Stimulated activated naive CD8-positive, alpha-beta T cell treated with anti-CD3 and anti-CD28 coated beads, Interleukin-15, amount 100 ng/mL, for 72 hours (primary cell): ENCODE data around the gene CHMP1A.
"Not testable (repeated sequence)": the region's sequence is repeated elsewhere in the genome, so short reads cannot be mapped to it uniquely, and the experiment has no call there.

ENCODE experiments used
- ATAC-seq: fragments of 150-1000 bp; cut with Tn5 transposase; 2 replicates; pipeline ENCODE4 v1.10.0; 2021; ENCODE audit warnings: mild to moderate bottlenecking, moderate library complexity
- DNase-seq, 2 donors: peaks; one replicate each; pipeline ENCODE4 v3.0.0; 2021 to 2022
- H3K27ac Mint-ChIP-seq, 2 donors: one replicate each; pipeline ENCODE4 v1.8.0; 2022; ENCODE audit warnings: mild to moderate bottlenecking in 2 of 2, mixed read lengths in 2 of 2, moderate library complexity in 2 of 2
- H3K27me3 Mint-ChIP-seq: one replicate; pipeline ENCODE4 v1.8.0; 2022; ENCODE audit warnings: mixed read lengths
- H3K4me1 Mint-ChIP-seq: one replicate; pipeline ENCODE4 v1.8.0; 2022; ENCODE audit warnings: mild to moderate bottlenecking, mixed read lengths
- H3K4me3 Mint-ChIP-seq, 2 donors: one replicate each; pipeline ENCODE4 v1.8.0; 2022; ENCODE audit warnings: mild to moderate bottlenecking in 2 of 2, mixed read lengths in 2 of 2, moderate library complexity in 1 of 2
- H3K9me3 Mint-ChIP-seq, 2 donors: one replicate each; pipeline ENCODE4 v1.8.0; 2022; ENCODE audit warnings: mixed read lengths in 2 of 2

CHMP1A gene

GRCh38 chr16:89653656-89654295 lies 3.7 kb downstream of the CHMP1A start:
- H3K27ac Mint-ChIP-seq: no peak overlapping the region
- H3K27me3 Mint-ChIP-seq: no peaks in the 10 kb centered on the region
- H3K4me1 Mint-ChIP-seq: peaks cover 30% of the 10 kb centered on the region
- H3K4me3 Mint-ChIP-seq: no peak overlapping the region
- DNase-seq: no peak
- H3K9me3 Mint-ChIP-seq: no peaks in the 10 kb centered on the region
- ATAC-seq: no peak

DNA sequence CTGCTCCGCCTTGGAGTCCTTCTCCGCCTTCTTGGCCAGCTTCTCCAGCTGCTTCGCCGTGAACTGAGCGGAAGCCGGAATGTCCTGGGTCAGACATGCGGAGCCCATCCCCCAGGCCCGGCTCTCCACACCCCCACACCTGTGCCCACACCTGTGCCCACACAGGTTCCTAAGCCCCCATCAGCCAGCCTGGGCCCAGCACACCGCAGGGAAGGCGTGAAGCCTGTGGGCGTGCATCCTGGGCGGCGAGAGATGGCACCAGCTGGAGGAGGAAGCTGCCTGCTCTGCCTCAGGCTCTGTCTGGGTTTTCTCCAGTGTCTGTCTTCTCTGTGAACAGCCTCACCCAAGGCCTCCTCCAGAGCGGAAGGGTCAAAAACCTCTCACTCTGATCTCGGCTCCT lies 5.9 kb downstream of the CHMP1A start:
- Mint-ChIP-seq H3K4me3 (no peak overlapping the region), H3K9me3 (no peaks in the 10 kb centered on the region), H3K4me1 (peaks cover 17% of the 10 kb centered on the region), H3K27ac (no peak overlapping the region), H3K27me3 (no peaks in the 10 kb centered on the region)
- DNase-seq (no peak), ATAC-seq (no peak)

DNA sequence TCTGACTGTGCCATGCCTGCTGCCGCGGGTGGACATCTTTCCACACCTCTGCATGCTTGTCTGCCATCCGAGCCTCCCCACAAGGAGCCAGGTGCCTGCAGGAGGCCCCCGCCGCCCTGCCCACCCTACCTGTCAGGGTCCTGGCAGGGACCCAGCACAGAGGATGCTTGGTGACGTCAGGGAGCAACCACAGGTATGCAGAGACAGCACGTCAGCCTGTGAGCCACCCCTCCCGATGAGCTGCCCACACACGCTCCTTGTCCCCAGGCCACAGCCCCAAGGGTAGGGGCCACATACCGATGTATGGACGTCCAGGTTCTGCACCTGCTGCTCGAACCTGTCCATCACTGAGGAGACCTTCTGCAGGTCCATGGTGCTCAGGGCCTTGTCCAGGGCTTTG lies 10.6 kb downstream of the CHMP1A start:
- H3K4me3 Mint-ChIP-seq: no peak overlapping the region
- DNase-seq (no peak), ATAC-seq (no peak)
- no peaks in the 10 kb centered on the region for H3K27me3 Mint-ChIP-seq
- H3K9me3 Mint-ChIP-seq: no peaks in the 10 kb centered on the region
- no peak overlapping the region for H3K27ac Mint-ChIP-seq
- no peaks in the 10 kb centered on the region for H3K4me1 Mint-ChIP-seq

DNA sequence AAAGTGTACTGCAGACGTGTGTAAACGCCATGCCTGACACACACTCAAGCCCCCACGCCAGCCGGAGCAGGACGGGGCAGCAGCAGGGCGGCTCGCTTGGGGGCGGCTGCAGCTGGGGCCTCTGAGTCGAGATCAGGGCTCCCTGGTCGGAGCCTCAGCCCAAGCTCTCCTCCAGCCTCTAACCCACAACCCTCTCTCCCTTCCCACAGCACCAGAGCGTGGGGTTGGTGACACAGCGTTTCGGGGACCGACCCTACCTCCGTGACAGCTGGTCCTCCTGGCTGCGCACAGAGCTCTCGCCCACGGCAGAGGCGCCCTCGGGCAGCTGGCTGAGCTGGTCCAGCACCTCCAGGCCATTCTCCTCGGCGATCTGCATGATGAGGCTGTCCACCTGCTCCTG lies 11.2 kb downstream of the CHMP1A start:
- DNase-seq (no peak), ATAC-seq (no peak)
- Mint-ChIP-seq H3K9me3 (no peaks in the 10 kb centered on the region), H3K27ac (no peak overlapping the region), H3K4me3 (no peak overlapping the region), H3K27me3 (no peaks in the 10 kb centered on the region), H3K4me1 (peaks cover 5% of the 10 kb centered on the region)

GRCh38 chr16:89645122-89645521 lies 12.4 kb downstream of the CHMP1A start:
- peak overlapping the region in 1 of 2 donors; percentile 27 for H3K27ac Mint-ChIP-seq
- ATAC-seq: no peak
- no peaks in the 10 kb centered on the region for H3K9me3 Mint-ChIP-seq
- peaks cover 15% of the 10 kb centered on the region for H3K4me1 Mint-ChIP-seq
- no peak for DNase-seq
- H3K4me3 Mint-ChIP-seq: no peak overlapping the region
- H3K27me3 Mint-ChIP-seq: no peaks in the 10 kb centered on the region

- no peaks in the 10 kb centered on the region for H3K27me3 Mint-ChIP-seq
- no peak overlapping the region for H3K4me3 Mint-ChIP-seq
- DNase-seq: no peak
Measured at GRCh38 chr16:89643769-89644300, 13.7 kb downstream of the CHMP1A start.

DNA sequence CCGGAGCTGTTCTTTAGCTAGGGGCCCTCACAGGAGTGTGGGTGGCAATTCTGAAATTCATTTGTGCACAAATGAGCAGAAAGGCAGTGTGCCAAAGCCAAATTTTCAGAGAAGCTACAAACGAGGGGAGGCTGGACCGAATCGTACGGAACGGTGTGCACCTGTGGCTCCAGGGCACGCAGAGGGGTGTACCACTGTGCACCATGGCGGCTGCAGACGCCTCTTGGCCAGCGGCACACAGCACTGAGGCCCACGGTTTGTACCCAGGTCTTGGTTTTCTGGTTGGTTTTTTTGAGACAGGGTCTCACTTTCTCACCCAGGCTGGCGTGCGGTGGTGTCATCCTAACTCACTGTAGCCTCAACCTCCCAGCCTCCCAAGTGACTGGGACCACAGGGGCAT lies 14.9 kb downstream of the CHMP1A start:
- no peaks in the 10 kb centered on the region for H3K9me3 Mint-ChIP-seq
- H3K27me3 Mint-ChIP-seq: no peaks in the 10 kb centered on the region
- no peak for DNase-seq
- no peak overlapping the region for H3K27ac Mint-ChIP-seq
- peaks cover 15% of the 10 kb centered on the region for H3K4me1 Mint-ChIP-seq
- ATAC-seq: no peak
- no peak overlapping the region for H3K4me3 Mint-ChIP-seq

More at GRCh38 chr16:89643769-89644300, 13.7 kb downstream of the CHMP1A start:
- peaks cover 15% of the 10 kb centered on the region for H3K4me1 Mint-ChIP-seq
- H3K27ac Mint-ChIP-seq: no peak overlapping the region
- no peaks in the 10 kb centered on the region for H3K9me3 Mint-ChIP-seq
- no peak for ATAC-seq

GRCh38 chr16:89641458-89642119 lies 15.9 kb downstream of the CHMP1A start:
- H3K27me3 Mint-ChIP-seq: peaks cover 2% of the 10 kb centered on the region
- peak overlapping the region in 1 of 2 donors; percentile 34 for H3K27ac Mint-ChIP-seq
- H3K9me3 Mint-ChIP-seq: no peaks in the 10 kb centered on the region
- H3K4me1 Mint-ChIP-seq: peaks cover 15% of the 10 kb centered on the region
- DNase-seq: no peak
- ATAC-seq: no peak
- peak overlapping the region in 1 of 2 donors; percentile 79 for H3K4me3 Mint-ChIP-seq

- ATAC-seq (peak; percentile 50), DNase-seq (no peak)
- H3K4me3 Mint-ChIP-seq: no peak overlapping the region
- peaks cover 19% of the 10 kb centered on the region for H3K27me3 Mint-ChIP-seq
- peak overlapping the region in 1 of 2 donors; percentile 76 for H3K27ac Mint-ChIP-seq
- H3K4me1 Mint-ChIP-seq: peaks cover 15% of the 10 kb centered on the region
- no peaks in the 10 kb centered on the region for H3K9me3 Mint-ChIP-seq
Measured at GRCh38 chr16:89639385-89639784, 18.1 kb downstream of the CHMP1A start.

GRCh38 chr16:89638455-89638854 lies 19.1 kb downstream of the CHMP1A start:
- no peak for DNase-seq
- Mint-ChIP-seq H3K27ac (no peak overlapping the region), H3K4me1 (peaks cover 15% of the 10 kb centered on the region), H3K4me3 (no peak overlapping the region), H3K9me3 (no peaks in the 10 kb centered on the region), H3K27me3 (peaks cover 19% of the 10 kb centered on the region)
- no peak for ATAC-seq

DNA sequence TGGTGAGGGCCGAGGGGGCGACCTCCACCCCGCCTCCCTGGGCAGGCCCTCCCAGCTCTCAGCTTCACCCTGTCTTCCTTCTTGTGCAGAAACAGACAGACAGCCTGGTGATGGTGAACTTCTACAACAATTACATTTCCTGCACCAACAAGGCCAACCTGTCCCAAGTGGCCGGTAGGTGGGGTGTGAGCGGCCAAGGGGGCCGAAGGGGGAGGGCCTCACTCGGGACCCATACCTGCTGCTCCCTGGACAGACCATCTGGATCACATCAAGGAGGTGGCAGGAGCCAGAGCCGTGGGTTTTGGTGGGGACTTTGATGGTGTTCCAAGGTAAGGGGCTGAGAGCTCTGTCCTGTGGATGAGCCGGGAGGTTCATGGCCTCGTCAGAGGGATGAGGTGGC lies 20.1 kb downstream of the CHMP1A start:
- peaks cover 19% of the 10 kb centered on the region for H3K27me3 Mint-ChIP-seq
- H3K4me1 Mint-ChIP-seq: peaks cover 15% of the 10 kb centered on the region
- DNase-seq (no peak), ATAC-seq (no peak)
- H3K4me3 Mint-ChIP-seq: no peak overlapping the region
- no peak overlapping the region for H3K27ac Mint-ChIP-seq
- no peaks in the 10 kb centered on the region for H3K9me3 Mint-ChIP-seq

DNA sequence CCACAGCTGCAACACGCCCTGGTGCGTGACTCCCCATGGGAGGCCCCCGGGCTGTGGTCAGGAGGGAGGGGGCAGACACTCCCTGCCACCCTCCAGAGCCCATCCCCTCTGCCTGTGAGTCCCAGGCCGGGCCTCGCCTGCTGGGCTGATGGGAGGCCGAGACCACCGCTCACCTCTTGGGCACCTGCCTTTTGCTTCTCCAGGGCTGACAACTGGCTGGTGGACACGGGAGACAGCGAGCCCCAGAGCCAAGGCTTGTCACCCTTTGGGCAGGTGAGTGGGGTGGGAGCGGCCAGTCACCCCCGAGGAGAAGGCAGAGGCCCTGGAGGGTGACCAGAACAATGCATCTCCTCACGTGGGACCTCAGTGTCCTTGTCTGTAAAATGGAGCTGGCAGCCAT lies 20.8 kb downstream of the CHMP1A start:
- Mint-ChIP-seq H3K9me3 (no peaks in the 10 kb centered on the region), H3K27ac (no peak overlapping the region), H3K27me3 (peaks cover 19% of the 10 kb centered on the region), H3K4me1 (peaks cover 14% of the 10 kb centered on the region), H3K4me3 (no peak overlapping the region)
- no peak for DNase-seq
- no peak for ATAC-seq

DNA sequence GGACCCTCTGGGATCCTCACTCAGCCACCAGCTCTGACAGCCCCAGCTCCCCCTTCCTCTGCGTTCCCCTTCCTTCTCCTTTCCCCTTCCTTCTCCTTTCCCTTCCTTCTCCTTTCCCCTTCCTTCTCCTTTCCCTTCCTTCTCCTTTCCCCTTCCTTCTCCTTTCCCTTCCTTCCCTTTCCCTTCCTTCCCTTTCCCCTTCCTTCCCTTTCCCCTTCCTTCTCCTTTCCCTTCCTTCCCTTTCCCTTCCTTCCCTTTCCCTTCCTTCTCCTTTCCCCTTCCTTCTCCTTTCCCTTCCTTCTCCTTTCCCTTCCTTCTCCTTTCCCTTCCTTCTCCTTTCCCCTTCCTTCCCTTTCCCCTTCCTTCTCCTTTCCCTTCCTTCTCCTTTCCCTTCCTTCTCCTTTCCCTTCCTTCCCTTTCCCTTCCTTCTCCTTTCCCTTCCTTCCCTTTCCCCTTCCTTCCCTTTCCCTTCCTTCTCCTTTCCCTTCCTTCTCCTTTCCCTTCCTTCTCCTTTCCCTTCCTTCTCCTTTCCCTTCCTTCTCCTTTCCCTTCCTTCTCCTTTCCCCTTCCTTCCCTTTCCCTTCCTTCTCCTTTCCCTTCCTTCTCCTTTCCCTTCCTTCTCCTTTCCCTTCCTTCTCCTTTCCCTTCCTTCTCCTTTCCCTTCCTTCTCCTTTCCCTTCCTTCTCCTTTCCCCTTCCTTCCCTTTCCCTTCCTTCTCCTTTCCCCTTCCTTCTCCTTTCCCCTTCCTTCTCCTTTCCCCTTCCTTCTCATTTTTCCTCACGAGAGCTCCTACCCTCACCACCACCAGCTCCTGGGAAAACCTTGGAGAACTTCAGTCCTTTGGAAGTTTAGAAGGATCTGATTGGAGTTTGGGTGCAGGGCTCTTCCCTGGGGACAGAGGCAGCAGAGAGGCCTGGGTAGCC lies 22.8 kb downstream of the CHMP1A start:
- H3K4me3 Mint-ChIP-seq, H3K9me3 Mint-ChIP-seq, ATAC-seq, H3K4me1 Mint-ChIP-seq, DNase-seq: not testable (repeated sequence)
- Mint-ChIP-seq H3K27me3 (peaks cover 19% of the 10 kb centered on the region), H3K27ac (peak overlapping the region in 1 of 2 donors; percentile 91)

DNA sequence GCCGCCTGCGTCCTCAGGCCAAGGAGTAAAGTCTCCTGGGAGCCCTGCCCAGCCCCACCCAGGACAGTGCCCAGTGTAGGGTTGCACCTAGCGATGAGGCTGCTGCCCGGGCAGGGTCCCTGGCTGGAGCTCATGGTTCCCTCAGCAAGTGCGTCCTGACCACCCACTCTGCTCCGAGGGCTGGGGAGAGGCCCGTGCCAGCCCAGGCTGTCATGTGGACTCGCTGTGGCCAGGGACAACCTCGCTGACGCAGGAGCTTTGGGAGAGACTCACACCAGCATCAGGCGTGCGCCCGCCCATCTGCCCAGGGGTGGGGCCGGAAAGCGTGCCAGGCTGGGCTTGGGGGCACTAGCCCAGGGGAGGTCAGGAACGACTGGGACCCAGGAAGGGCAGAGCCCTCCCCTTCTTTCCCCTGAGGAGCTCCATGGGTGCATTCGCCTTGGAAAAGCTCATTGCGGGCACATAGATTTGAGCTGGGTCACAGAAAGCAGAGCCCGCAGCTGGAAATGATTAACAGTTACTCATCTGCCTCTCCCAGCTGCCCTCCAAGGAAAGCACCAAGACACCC lies 24.4 kb downstream of the CHMP1A start:
- H3K27me3 Mint-ChIP-seq: peaks cover 19% of the 10 kb centered on the region
- no peak for ATAC-seq
- H3K4me3 Mint-ChIP-seq: no peak overlapping the region
- no peak for DNase-seq
- no peak overlapping the region for H3K27ac Mint-ChIP-seq
- H3K4me1 Mint-ChIP-seq: no peaks in the 10 kb centered on the region
- H3K9me3 Mint-ChIP-seq: no peaks in the 10 kb centered on the region

DNA sequence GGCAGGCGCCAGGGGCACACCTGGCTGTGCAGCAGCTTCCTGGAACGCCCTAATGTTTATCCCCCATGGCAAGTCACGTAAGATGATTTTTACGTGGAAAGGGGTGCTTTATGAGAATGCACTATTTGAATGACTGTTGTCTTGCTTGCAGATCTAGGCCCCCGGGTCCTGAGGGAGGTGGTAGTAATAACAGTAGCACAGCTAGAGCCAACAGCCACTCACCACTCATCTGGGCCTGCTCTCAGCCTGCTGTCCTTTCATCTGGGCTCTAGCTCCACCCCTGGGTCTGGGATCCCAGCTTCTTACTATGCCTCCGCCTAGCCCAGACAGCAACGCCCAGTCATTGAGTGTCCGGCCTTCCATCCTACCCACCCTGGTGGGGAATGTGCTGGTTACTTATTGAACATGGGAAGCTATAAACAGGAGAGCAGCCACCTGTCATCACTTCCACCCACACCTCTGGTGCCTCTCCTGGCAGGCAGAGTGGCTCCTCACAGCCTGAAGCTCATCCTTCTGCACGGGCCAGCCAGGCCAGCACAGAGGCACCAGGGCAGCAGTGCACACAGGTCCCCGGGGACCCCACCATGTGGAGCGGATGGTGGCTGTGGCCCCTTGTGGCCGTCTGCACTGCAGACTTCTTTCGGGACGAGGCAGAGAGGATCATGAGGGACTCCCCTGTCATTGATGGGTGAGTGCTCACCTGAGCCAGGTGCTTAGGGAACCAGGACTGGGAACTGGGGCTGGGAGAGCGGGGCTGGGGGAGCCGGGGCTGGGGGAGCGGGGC lies 27.5 kb downstream of the CHMP1A start:
- Mint-ChIP-seq H3K27ac (no peak overlapping the region), H3K27me3 (peaks cover 9% of the 10 kb centered on the region), H3K4me3 (no peak overlapping the region), H3K9me3 (no peaks in the 10 kb centered on the region), H3K4me1 (no peaks in the 10 kb centered on the region)
- ATAC-seq (no peak), DNase-seq (no peak)
